Measurements from ENCODE around the gene SPRY4. TPM values are rescaled to one million over a fixed set of nuclear protein-coding genes. Genes with fewer than 3 reads are reported as not detected.

SPRY4 gene
- total and polyA plus RNA-seq, 2 of the 8 experiments (the other 6 are each of a cell fraction or from before 2014, with no cell fraction given), result 59.1 to 113 TPM

GRCh38 chr5:142292249-142292648 is 32.6 kb downstream of the SPRY4 start:
- ChIA-PET POLR2A (ENCODE audit: partially characterized antibody) (interaction anchor here (3.5 kb wide), 1 partner anchor 12 kb away, joined by 14 read pairs; no protein-coding TSS in a partner anchor), CTCF (ENCODE audit: partially characterized antibody) (interaction anchor here (1.1 to 1.7 kb wide), 2 partner anchors 8 to 86 kb away, joined by 3 read pairs; no protein-coding TSS in a partner anchor)
- Histone ChIP-seq H2AK5ac (ENCODE audit: low read depth, low read length) (no peak overlapping the region), H3K9me3 (ENCODE audit: insufficient read depth in 2 of 2, low read depth in 1 of 2, low read length in 1 of 2) (no peaks in the 10 kb centered on the region), H2BK12ac (ENCODE audit: low read depth, low read length) (no peak overlapping the region), H2BK120ac (replicated peaks; ENCODE audit: low read depth, low read length) (no peak overlapping the region), H3K23me2 (ENCODE audit: low read depth, low read length) (no peaks in the 10 kb centered on the region), H3K79me2 (ENCODE audit: control insufficient read depth in 1 of 2, insufficient read depth in 2 of 2, low read length in 2 of 2) (peaks cover 0 to 11% of the 10 kb centered on the region in 2 experiments; a peak in 2 of 4 replicates), H3K14ac (ENCODE audit: insufficient read length) (no peak overlapping the region), H2BK5ac (ENCODE audit: low read depth, low read length) (no peak overlapping the region), H3K18ac (ENCODE audit: extremely low read depth, low read length) (no peak overlapping the region), H4K91ac (replicated peaks; ENCODE audit: insufficient read length, low read length) (no peak overlapping the region), H3K36me3 (ENCODE audit: control insufficient read depth in 2 of 4, insufficient read depth in 4 of 4, low read length in 3 of 4) (no peaks in the 10 kb centered on the region), H4K8ac (ENCODE audit: extremely low read depth, insufficient read depth, low read length) (no peak overlapping the region), H3K9ac (replicated peaks in 1 of 4; ENCODE audit: extremely low read depth in 1 of 4, low read depth in 3 of 4, low read length in 3 of 4) (no peak overlapping the region), H3K27me3 (replicated peaks in 1 of 4; ENCODE audit: control insufficient read depth in 3 of 4, extremely low read depth in 1 of 4, insufficient read depth in 3 of 4, low read length in 3 of 4) (no peaks in the 10 kb centered on the region), H3K23ac (ENCODE audit: insufficient read length) (no peak overlapping the region), H4K20me1 (replicated peaks in 1 of 2; ENCODE audit: control insufficient read depth in 1 of 2, insufficient read depth in 2 of 2, low read length in 2 of 2) (no peaks in the 10 kb centered on the region), H2AFZ (ENCODE audit: low read length) (no peak overlapping the region), H3K4me2 (ENCODE audit: insufficient read depth in 1 of 2, low read depth in 2 of 2, low read length in 2 of 2) (no peak overlapping the region), H3K79me1 (ENCODE audit: low read depth, low read length) (no peaks in the 10 kb centered on the region; the same call in 1 of the 2 replicates), H4K5ac (ENCODE audit: insufficient read length, low read depth, low read length) (no peak overlapping the region), H2BK15ac (ENCODE audit: low read length) (no peak overlapping the region), H3K56ac (replicated peaks; ENCODE audit: insufficient read length, low read depth, low read length) (no peak overlapping the region), H2BK20ac (ENCODE audit: low read length) (peak overlapping the region; percentile 4; the same call in 1 of the 2 replicates), H3K4me1 (replicated peaks in 1 of 4; ENCODE audit: control insufficient read depth in 3 of 4, insufficient read depth in 4 of 4, low read length in 3 of 4) (peaks cover 10 to 30% (median 22%) of the 10 kb centered on the region in 4 experiments), H3K27ac (ENCODE audit: low read depth, low read length) (no peak overlapping the region), H3K4me3 (ENCODE audit: extremely low read depth in 1 of 4, insufficient read depth in 2 of 4, low read depth in 3 of 4, low read length in 4 of 4) (no peak overlapping the region), H3K4ac (replicated peaks; ENCODE audit: insufficient read length, low read depth, low read length) (peak overlapping the region; percentile 1)
- FAIRE-seq (no peak), DNase-seq (ENCODE audit: low read depth in 1 of 2, low spot score in 2 of 2) (no peak)
- 92% methylated on average over 5 of the region's 5 CpGs; no CpG with 5 or more reads in 1 of the 2 experiments for WGBS, 2 experiments (ENCODE audit: extremely low coverage in 1 of 2, insufficient coverage in 1 of 2, insufficient read length in 1 of 2, insufficient replicate concordance in 2 of 2, low coverage in 1 of 2, low lambda C conversion rate in 2 of 2, missing lambda C conversion rate in 1 of 2)
- TF ChIP-seq EP300 (IDR thresholded peaks at IDR 0.05; ENCODE audit: borderline replicate concordance in 1 of 2, low read depth in 2 of 2, low read length in 2 of 2) (no peak), POLR2A (IDR thresholded peaks at IDR 0.05; ENCODE audit: control extremely low read depth in 1 of 2, low read depth in 2 of 2, low read length in 2 of 2) (no peak), GABPA (IDR thresholded peaks at IDR 0.05; ENCODE audit: borderline replicate concordance, insufficient read depth, low read length) (no peak), CREB1 (IDR thresholded peaks at IDR 0.05) (no peak), BCL11A (IDR thresholded peaks at IDR 0.05; ENCODE audit: low read depth in 2 of 2, low read length in 2 of 2) (no peak), KDM1A (IDR thresholded peaks at IDR 0.05; ENCODE audit: borderline replicate concordance, low read length) (no peak), ZNF274 (IDR thresholded peaks at IDR 0.05; ENCODE audit: borderline replicate concordance, extremely low read depth, low read length) (no peak), NRF1 (IDR thresholded peaks at IDR 0.05; ENCODE audit: low read depth, low read length) (no peak), JUN (IDR thresholded peaks at IDR 0.05; ENCODE audit: low read depth, low read length) (no peak), RFX5 (IDR thresholded peaks at IDR 0.05; ENCODE audit: borderline replicate concordance, low read depth, low read length) (no peak), NANOG (IDR thresholded peaks at IDR 0.05; ENCODE audit: insufficient read depth, low read depth, low read length, poor library complexity, severe bottlenecking) (no peak), PHF8 (conservative IDR thresholded peaks at IDR 0.05; ENCODE audit: low read depth, low read length) (no peak), MAX (IDR thresholded peaks at IDR 0.05) (no peak), ASH2L (IDR thresholded peaks at IDR 0.05; ENCODE audit: low read length) (no peak), SIRT6 (IDR thresholded peaks at IDR 0.05; ENCODE audit: low read length) (no peak)

Data from H1 (cell line).